GM21423 (cell line): Measurements from ENCODE around the gene CLRN3.

Experiments
- ATAC-seq: cut with Tn5 transposase; IDR thresholded peaks from one replicate; pipeline ENCODE4 v1.9.1; 2021; ENCODE audit warnings: mild to moderate bottlenecking, moderate library complexity; ENCODE audit not compliant: unreplicated experiment

Gene CLRN3

GRCh38 chr10:127875916-127876315 is 16.8 kb downstream of the CLRN3 start:
- ATAC-seq, result no peak

- ATAC-seq, result no peak
Observed at GRCh38 chr10:127875449-127875765, 17.3 kb downstream of the CLRN3 start.

GRCh38 chr10:127874671-127875448 is 17.9 kb downstream of the CLRN3 start:
- no peak for ATAC-seq

- ATAC-seq, result no peak
Observed at GRCh38 chr10:127873901-127874470, 18.8 kb downstream of the CLRN3 start.

GRCh38 chr10:127872871-127873600 is 19.7 kb downstream of the CLRN3 start:
- no peak for ATAC-seq

GRCh38 chr10:127872011-127872761 is 20.6 kb downstream of the CLRN3 start:
- no peak for ATAC-seq

- ATAC-seq, result no peak
Observed at GRCh38 chr10:127871631-127872010, 21.1 kb downstream of the CLRN3 start.

GRCh38 chr10:127869329-127869728 is 23.4 kb downstream of the CLRN3 start:
- ATAC-seq, result no peak

- ATAC-seq, result no peak
Observed at GRCh38 chr10:127867805-127868204, 24.9 kb downstream of the CLRN3 start.

- no peak for ATAC-seq
Observed at GRCh38 chr10:127866276-127867013, 26.3 kb downstream of the CLRN3 start.

GRCh38 chr10:127863231-127863825 is 29.4 kb downstream of the CLRN3 start:
- no peak for ATAC-seq

GRCh38 chr10:127860592-127860991 is 32.1 kb downstream of the CLRN3 start:
- ATAC-seq, result no peak

GRCh38 chr10:127855976-127856375 is 36.8 kb downstream of the CLRN3 start:
- ATAC-seq, result no peak

GRCh38 chr10:127855591-127855881 is 37.2 kb downstream of the CLRN3 start:
- no peak for ATAC-seq

- ATAC-seq, result peak; percentile 83
Observed at GRCh38 chr10:127854769-127855590, 37.8 kb downstream of the CLRN3 start.

- ATAC-seq, result peak; percentile 55
Observed at GRCh38 chr10:127853868-127854768, 38.6 kb downstream of the CLRN3 start.

- no peak for ATAC-seq
Observed at GRCh38 chr10:127852456-127852855, 40.3 kb downstream of the CLRN3 start.

GRCh38 chr10:127851661-127852194 is 41.0 kb downstream of the CLRN3 start:
- no peak for ATAC-seq
